Measurements from ENCODE around the gene KCNT1.

Gene KCNT1

GRCh38 chr9:135700525-135700924, 1.5 kb upstream of the KCNT1 start:
- DNase-seq (ENCODE audit: low read depth) = no peak

DNA sequence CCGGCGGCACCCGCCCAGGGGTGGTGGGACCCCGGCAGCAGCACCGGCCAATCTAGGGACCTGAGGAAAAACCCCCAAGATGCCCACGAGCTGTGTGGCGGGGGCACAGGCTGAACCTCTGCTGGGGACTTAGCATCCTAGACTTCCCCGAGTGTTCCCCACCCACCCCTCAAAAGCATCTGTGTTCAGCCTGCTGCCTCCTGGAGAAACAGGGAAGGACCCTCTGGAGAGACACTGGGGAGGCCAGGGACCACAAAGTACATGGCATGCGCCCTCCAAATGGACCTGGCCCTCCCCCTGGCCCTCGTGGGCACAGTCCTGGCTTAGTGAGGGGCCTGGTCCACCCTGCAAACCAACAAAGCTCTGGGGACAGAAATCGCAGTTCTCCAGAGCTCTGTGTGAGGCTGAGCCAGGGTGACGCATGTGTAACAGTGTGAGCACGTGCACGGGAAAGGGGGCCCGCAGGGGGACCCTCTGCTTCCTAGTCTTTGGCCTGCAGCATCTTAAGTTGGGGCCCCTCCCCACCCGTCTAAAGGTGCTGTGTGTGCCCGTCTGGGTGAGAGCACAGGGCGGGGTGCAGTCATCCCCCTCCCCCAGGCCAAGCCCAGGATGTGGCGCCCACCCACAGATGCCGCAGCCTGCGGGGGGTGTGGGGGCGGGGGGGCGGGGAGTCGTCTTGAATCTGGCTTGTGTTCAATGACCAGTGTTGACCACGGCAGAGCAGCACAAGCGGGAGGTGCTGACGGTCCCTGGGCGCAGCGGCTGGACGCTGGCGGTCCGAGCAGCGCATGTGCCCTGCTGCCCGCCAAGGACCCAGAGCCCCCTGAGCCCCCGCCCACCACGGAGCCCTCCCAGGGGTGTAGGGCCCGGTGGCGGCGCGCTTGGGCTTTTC, 672 bp upstream of the KCNT1 start:
- DNase-seq (ENCODE audit: low read depth) = no peak

- no peak for DNase-seq (ENCODE audit: low read depth)
These were observed 1.7 kb downstream of the KCNT1 start for GRCh38 chr9:135703726-135704125.

- DNase-seq (ENCODE audit: low read depth) = no peak
These were observed 2.5 kb downstream of the KCNT1 start for GRCh38 chr9:135704483-135704882.

DNA sequence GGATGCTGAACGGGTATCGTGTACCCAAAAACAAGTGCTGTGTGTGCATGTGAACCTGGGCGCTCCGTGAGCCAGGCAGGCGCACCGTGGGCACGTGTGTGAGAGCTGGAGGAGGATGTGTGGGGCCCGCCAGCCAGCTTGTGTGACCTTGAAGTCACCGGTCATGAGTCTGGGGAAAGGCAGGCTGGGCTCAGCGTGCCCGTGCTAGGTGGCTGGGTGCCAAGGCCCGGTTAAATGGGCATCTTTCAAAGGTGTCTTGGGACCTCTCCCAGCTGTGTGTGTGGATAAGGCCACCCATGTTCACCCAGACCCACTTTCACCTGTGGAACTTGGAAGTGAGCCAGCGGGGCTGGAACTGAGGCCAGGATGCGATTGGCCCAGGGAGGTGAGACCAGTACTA, 3.4 kb downstream of the KCNT1 start:
- DNase-seq (ENCODE audit: low read depth) = no peak

DNA sequence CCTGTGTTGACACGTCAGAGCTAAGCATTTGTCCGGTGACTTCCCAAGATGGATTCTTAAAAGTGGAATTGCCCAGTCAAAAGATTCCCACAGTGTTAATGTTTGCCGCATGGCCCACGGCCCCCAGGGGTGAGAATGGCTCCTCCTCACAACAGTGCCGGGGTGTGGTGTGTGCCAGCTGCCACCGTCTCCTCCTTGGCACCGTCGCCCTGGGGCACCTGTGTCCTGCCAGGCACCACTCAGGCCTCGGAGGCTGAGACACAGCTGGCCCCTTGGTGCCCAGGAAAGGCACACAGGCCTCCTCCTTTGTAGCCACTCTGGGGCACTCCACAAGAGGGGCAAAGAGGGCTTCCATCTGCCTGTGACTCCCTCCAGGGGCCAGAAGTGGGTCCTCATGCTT, 4.3 kb downstream of the KCNT1 start:
- DNase-seq (ENCODE audit: low read depth) = no peak

DNA sequence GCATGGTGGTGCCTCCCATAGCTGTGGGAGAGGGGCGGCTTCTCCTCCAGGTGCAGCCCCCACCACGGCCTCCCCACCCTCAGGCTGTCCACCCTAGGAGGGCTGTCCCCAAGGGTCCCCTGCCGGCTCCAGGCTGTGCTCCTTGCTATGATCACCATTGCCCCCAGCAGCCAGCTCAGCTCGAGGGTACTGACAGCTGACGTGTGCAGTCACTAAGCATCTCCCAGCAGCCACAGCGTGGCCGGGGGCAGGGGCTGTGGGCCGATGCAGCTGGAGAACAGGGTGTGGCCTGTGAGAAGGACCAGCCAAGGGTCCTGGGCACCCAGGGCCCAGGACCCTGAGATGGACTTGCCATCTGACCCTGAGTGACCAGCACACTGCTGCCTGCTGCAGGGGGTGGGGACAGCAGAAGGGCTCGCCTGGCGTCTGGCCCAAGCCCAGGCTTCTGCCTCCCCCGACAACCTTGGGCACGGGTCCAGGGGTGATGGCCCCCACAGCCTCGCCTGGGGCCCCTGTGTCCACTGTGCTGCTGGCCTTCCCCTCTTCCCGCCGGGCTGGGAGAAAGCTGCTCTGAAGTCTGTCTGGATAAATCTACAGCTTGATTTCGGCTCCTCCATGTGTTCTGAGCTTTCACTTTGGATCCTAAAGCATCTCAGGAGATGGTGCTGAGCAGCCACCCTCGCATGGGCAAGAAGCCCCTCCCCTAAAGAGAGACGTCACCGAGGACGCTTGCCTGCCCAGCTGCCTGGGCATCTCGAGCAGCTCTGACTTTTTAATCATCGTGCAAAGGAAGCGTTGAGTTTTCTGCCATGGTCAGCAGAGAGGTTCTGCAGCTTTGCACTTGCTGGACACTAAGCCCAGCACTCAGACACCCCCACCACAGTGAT, 5.5 kb downstream of the KCNT1 start:
- DNase-seq (ENCODE audit: low read depth) = no peak

DNA sequence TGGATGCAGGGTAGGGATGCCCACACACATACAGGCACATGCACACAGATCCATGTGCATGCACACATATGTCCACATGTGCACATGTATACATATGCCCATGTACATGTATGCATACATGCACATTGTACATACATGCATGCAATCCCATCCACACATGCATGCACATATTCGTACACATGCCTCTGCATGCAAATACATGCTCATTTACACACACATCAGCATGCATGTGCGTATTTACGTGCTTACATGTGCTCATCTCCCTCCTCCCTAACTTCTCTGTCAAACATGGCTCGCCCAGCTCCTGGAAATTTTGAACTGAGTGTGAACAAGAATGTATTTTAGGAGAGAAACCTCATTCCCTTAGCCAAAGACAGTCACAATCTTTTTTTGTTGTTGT, 6.2 kb downstream of the KCNT1 start:
- DNase-seq (ENCODE audit: low read depth) = no peak

DNA sequence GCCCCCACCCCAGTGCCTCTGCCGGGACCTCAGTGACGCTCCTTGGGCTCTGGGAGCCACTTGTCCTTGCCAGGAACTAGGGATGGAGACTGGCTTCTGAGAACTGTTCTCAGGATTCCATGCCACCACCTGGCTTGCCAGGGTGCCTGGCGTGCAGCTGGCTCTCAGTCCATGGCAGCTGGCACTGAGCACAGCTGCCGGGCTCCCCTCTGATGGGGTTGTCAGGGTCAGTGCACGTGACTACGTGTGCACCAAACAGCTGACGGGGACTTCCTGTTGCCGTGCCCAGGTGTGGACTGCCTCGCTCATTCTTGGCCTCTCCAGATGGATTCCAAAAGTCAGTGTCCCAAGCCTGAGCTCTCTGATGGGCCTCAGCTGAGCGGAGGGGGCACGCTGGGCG, 9.4 kb downstream of the KCNT1 start:
- no peak for DNase-seq (ENCODE audit: low read depth)

- no peak for DNase-seq (ENCODE audit: low read depth)
These were observed 9.9 kb downstream of the KCNT1 start for GRCh38 chr9:135711881-135712280.

- no peak for DNase-seq (ENCODE audit: low read depth)
These were observed 10.8 kb downstream of the KCNT1 start for GRCh38 chr9:135712613-135713295.

GRCh38 chr9:135714242-135715055, 12.5 kb downstream of the KCNT1 start:
- DNase-seq (ENCODE audit: low read depth) = no peak

DNA sequence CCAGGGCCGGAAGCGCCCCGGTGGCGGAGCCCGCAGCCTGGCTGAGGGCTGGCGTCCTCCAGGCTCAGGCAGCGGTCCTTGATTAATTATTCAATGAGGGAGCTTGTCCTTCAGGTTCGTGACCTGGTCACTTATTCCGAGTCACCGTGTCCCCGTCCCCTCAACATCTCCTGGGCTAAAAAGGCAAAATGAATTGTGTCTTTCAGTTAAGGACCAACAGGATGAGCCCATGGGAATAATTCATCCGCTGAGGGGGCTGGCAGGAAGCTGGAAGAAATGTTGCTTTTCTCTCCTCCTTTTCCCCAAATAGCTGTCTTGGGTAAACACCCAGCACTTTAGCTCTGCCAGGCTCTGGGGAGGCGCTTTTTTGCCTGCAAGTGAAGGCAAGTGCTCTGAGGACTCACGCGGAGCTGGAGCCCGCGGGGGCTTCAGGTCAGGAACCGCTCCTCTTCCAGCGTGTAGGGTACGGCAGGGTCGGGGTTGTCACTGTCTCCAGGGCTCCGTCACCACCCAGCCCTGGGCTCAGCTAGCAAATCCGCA, 13.1 kb downstream of the KCNT1 start:
- DNase-seq (ENCODE audit: low read depth) = no peak

DNA sequence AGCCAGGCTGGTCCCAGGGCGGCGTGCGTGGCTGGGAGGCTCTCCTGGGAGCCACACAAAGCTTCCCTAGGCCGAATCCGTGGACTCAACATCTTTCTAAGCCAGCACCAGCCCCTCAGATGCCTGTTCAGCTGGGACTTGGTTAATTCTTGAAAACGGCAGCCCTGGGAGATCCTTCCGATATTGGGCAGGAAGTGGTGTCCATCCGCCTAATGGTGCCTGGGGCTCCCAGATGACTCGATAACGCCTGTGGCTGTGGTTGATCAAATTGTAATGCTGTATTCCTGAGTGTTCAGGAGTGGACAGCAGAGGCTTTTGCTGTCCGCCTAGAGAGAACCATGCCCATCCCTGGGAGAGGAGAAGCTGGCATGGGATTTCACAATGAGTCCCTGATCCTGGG, 14.1 kb downstream of the KCNT1 start:
- DNase-seq (ENCODE audit: low read depth) = no peak

DNA sequence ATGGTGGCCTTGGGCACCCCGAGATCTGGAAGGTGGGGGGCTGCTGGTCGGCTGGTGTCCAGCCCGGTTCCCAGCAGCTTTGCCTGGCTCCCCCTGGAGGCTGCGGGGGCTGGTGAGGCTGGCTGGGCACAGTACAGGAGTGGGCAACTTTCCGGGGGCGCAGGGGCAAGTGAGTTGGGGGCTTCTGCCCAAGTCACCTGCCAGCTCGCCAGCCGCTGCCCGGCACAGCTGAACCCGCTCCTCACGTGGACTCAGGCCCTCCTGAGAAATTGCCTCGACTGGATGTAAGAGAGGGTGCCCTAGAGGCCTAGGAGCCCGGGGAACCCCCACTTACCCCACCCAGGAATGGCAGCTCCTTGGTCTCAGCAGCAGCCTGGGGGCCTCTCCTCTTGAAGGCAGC, 15.4 kb downstream of the KCNT1 start:
- DNase-seq (ENCODE audit: low read depth) = no peak

DNA sequence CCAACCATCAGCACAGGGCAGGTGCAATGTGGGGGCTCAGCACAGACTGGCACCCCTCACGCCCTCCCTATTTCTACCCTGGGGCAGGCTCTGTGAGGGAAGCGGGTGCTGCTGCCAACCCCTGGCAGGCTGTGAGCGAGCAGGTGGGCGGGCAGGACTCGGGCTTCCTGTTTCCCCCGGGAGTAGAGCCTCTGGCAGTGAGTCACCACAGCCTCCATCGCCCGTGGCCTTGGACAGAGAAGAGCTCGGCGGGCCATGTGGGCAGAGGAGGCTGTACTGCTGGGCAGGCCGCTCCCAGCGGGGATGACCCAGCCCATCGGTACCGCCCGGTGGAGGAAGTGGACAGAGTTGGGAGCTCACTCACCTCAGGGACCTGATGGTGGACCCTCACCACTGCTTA, 16.6 kb downstream of the KCNT1 start:
- DNase-seq (ENCODE audit: low read depth) = no peak

GRCh38 chr9:135719472-135719871, 17.5 kb downstream of the KCNT1 start:
- DNase-seq (ENCODE audit: low read depth) = no peak

GRCh38 chr9:135722365-135722764, 20.4 kb downstream of the KCNT1 start:
- no peak for DNase-seq (ENCODE audit: low read depth)

DNA sequence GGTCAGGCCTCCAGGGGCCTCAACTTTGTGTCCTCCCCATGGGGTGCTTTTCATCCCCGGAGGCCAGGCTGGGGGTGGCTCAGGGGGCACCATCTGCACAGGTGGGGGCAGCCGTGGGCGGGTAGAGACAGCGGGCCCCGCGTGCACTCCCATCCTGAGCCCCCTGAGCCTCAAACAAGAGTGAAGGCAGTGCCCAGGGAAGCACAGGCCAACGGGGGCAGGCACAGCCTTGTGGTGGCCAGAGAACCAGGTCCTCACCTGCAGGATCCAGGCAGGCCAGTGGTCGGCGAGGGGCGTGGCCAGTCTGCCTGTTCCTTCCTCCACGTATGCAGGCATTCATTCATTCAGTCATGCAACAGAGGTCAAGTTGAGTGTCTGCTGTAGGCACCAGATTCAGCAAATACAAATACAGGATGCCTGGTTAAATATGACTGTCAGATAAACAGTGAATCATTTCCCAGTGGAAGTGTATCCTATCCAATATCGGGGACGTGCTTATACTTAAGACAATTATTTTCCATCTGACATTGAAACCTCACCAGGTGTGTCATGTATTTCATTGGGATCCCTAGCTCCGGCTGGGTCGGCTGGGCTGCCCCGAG, 22.3 kb downstream of the KCNT1 start:
- no peak for DNase-seq (ENCODE audit: low read depth)

DNA sequence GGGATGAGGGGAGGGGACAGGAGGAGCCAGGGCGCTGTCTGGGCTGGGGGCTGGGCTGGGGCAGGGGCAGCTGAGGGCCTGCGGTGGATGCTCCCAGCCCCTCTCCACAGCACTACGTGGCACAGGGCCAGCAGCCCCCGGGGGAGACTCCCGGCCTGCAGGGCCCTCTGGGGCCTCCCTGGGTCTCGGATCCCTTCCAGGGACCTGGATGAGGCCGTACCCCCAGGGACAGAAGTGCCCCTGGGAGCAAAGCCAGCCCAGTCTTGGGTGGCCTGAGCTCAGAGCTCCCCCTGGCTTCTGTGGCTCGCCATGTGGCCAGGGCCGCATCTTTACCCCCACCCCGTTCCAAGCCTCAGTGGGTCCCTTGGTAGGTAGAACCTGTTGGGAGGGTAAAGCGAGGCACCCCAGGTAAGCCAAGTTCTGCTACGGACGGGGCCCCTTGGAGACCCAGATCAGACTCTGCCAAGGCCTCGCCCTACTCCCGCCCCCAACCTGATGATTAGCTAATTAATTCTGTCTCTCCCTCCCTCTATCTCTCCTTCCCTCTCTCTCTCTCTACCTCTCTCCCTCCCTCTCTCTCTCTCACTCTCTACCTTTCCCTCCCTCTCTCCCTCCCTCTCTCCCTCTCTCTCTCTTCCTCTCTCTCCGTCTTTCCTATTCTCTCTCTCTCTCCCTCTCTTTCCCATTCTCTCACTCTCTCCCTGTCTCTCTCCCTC, 24.3 kb downstream of the KCNT1 start:
- DNase-seq (ENCODE audit: low read depth) = no peak
